Colonic mucosa (tissue), 4 donors: Measurements from ENCODE around the gene KRT32. TPM values are rescaled to one million over a fixed set of nuclear protein-coding genes. Genes with fewer than 3 reads are reported as not detected.

Experiments
- DNase-seq: peaks from one replicate; pipeline ENCODE4 v3.0.0-alpha.2; 2020
- H3K27ac ChIP-seq: fragments of 200-600 bp; one replicate; pipeline ENCODE4 v1.8.0; 2021
- H3K27me3 ChIP-seq: fragments of 200-600 bp; one replicate; pipeline ENCODE4 v1.8.0; 2021
- H3K36me3 ChIP-seq: fragments of 200-600 bp; one replicate; pipeline ENCODE4 v1.8.0; 2021
- H3K4me1 ChIP-seq: fragments of 200-600 bp; one replicate; pipeline ENCODE4 v1.8.0; 2021; ENCODE audit warnings: mild to moderate bottlenecking
- H3K4me3 ChIP-seq: fragments of 200-600 bp; one replicate; pipeline ENCODE4 v1.8.0; 2021
- H3K9ac ChIP-seq, 2 donors: one replicate each; pipeline ENCODE4 v1.7.0; 2013; ENCODE audit warnings: control low read depth in 2 of 2, low read depth in 2 of 2, low read length in 2 of 2
- H3K9me3 ChIP-seq: fragments of 200-600 bp; one replicate; pipeline ENCODE4 v1.8.0; 2021
- CTCF ChIP-seq: fragments of 200-600 bp; IDR thresholded peaks from one replicate; pipeline ENCODE4 v1.8.0; 2022; ENCODE audit warnings: antibody characterized with exemption, mild to moderate bottlenecking
- intact Hi-C: fragments of 100-400 bp; cut with DNase I; formaldehyde crosslinking; loops from one replicate; pipeline ENCODE4 v1.14.1; 2022
- total RNA-seq, 2 donors: library from RNA; stranded (reverse); fragmentation: NEBNext Ultra II Directional in 1 of 2; extraction: Animal tissue kit (Norgen Biotek cat#: 25700) in 1 of 2; gene quantifications; one replicate each; pipeline ENCODE4 v1.2.1, GENCODE V29; 2021
- donor health status: healthy.
- donor health status: DM: no; HTN: no; CAD: no.
- donor health status: DM: no; HTN: no; CAD: no.

The KRT32 gene
- total RNA-seq, 2 donors from 2014 or later = not detected

GRCh38 chr17:41480581-41480980 lies 13.4 kb upstream of the KRT32 start:
- H3K9ac ChIP-seq = no peak overlapping the region
- no peaks in the 10 kb centered on the region for H3K9me3 ChIP-seq
- no peaks in the 10 kb centered on the region for H3K36me3 ChIP-seq
- no peak for TF ChIP-seq CTCF
- H3K27me3 ChIP-seq = no peaks in the 10 kb centered on the region
- no peak overlapping the region for H3K4me3 ChIP-seq
- intact Hi-C loops = loop anchor here (10.0 kb wide), 1 partner anchor 164 kb away; no protein-coding TSS in a partner anchor
- DNase-seq = no peak
- H3K4me1 ChIP-seq = no peaks in the 10 kb centered on the region
- H3K27ac ChIP-seq = no peak overlapping the region

GRCh38 chr17:41480136-41480535 lies 12.9 kb upstream of the KRT32 start:
- Histone ChIP-seq H3K4me3 (no peak overlapping the region), H3K9me3 (no peaks in the 10 kb centered on the region), H3K9ac (no peak overlapping the region), H3K4me1 (no peaks in the 10 kb centered on the region), H3K36me3 (no peaks in the 10 kb centered on the region), H3K27ac (no peak overlapping the region), H3K27me3 (no peaks in the 10 kb centered on the region)
- intact Hi-C loops = loop anchor here (10.0 kb wide), 1 partner anchor 165 kb away; no protein-coding TSS in a partner anchor
- DNase-seq = no peak
- no peak for TF ChIP-seq CTCF

- Histone ChIP-seq H3K4me3 (no peak overlapping the region), H3K9ac (no peak overlapping the region), H3K36me3 (no peaks in the 10 kb centered on the region), H3K4me1 (no peaks in the 10 kb centered on the region), H3K9me3 (no peaks in the 10 kb centered on the region), H3K27me3 (no peaks in the 10 kb centered on the region), H3K27ac (no peak overlapping the region)
- TF ChIP-seq CTCF = no peak
- intact Hi-C loops = no loop called here
- no peak for DNase-seq
These were observed 11.1 kb upstream of the KRT32 start for GRCh38 chr17:41478237-41478636.

- Histone ChIP-seq H3K9me3 (no peaks in the 10 kb centered on the region), H3K27me3 (no peaks in the 10 kb centered on the region), H3K27ac (no peak overlapping the region), H3K36me3 (no peaks in the 10 kb centered on the region), H3K9ac (no peak overlapping the region), H3K4me3 (no peak overlapping the region), H3K4me1 (no peaks in the 10 kb centered on the region)
- intact Hi-C loops = no loop called here
- TF ChIP-seq CTCF = no peak
- no peak for DNase-seq
These were observed 10.0 kb upstream of the KRT32 start for GRCh38 chr17:41476866-41477815.

- Histone ChIP-seq H3K27ac (no peak overlapping the region), H3K9ac (no peak overlapping the region), H3K36me3 (no peaks in the 10 kb centered on the region), H3K4me1 (no peaks in the 10 kb centered on the region), H3K9me3 (no peaks in the 10 kb centered on the region), H3K27me3 (no peaks in the 10 kb centered on the region), H3K4me3 (no peak overlapping the region)
- no peak for DNase-seq
- no peak for TF ChIP-seq CTCF
- intact Hi-C loops = no loop called here
These were observed 8.2 kb upstream of the KRT32 start for GRCh38 chr17:41475421-41475820.
